WTC11 (cell line): ENCODE measurements around the gene BCL7B. TPM values are rescaled to one million over a fixed set of nuclear protein-coding genes. Genes with fewer than 3 reads are reported as not detected.
"Not testable (repeated sequence)": the region's sequence is repeated elsewhere in the genome, so short reads cannot be mapped to it uniquely, and the experiment has no call there.

Experiments used
- ATAC-seq: fragments of 200-7000 bp; cut with Tn5 transposase; 2 replicates; pipeline ENCODE4 v1.10.0; 2021; ENCODE audit warnings: mild to moderate bottlenecking, moderate library complexity
- CTCF ChIA-PET: fragments of 300-600 bp; sonication (Branson Sonifier 250); formaldehyde crosslinking; loops from one replicate; lab custom pipeline; 2021; ENCODE audit warnings: antibody characterized with exemption; lab: Charles Lee
- POLR2A ChIA-PET: fragments of 350-600 bp; sonication (Branson Sonifier 250); formaldehyde crosslinking; loops from one replicate; lab custom pipeline; 2021; ENCODE audit warnings: antibody characterized with exemption; lab: Charles Lee
- DNase-seq: peaks from one replicate; pipeline ENCODE4 v3.0.0; 2021; ENCODE audit warnings: low spot score
- H3K27ac Mint-ChIP-seq: 2 replicates; pipeline ENCODE4 v1.8.0; 2021; ENCODE audit warnings: mixed read lengths
- H3K27me3 Mint-ChIP-seq: 2 replicates; pipeline ENCODE4 v1.8.0; 2021; ENCODE audit warnings: low read depth, mild to moderate bottlenecking, moderate library complexity, mixed read lengths
- H3K36me3 Mint-ChIP-seq: 2 replicates; pipeline ENCODE4 v1.8.0; 2021; ENCODE audit warnings: mixed read lengths
- H3K4me1 Mint-ChIP-seq: 2 replicates; pipeline ENCODE4 v1.8.0; 2022; ENCODE audit warnings: mixed read lengths
- H3K4me3 Mint-ChIP-seq: 2 replicates; pipeline ENCODE4 v1.8.0; 2021; ENCODE audit warnings: mild to moderate bottlenecking, moderate library complexity, mixed read lengths
- H3K9me3 Mint-ChIP-seq: 2 replicates; pipeline ENCODE4 v1.8.0; 2021; ENCODE audit warnings: mixed read lengths
- AR ChIP-seq: fragments of 250-450 bp; sonication (Bioruptor Pico); IDR thresholded peaks from 2 replicates; pipeline ENCODE4 v1.9.0; 2021; ENCODE audit warnings: mild to moderate bottlenecking
- ATF2 ChIP-seq: sonication (generic); formaldehyde crosslinking; IDR thresholded peaks from 2 replicates; pipeline ENCODE4 v1.8.1; 2022; ENCODE audit warnings: low read depth, missing genetic modification reagents, borderline replicate concordance
- CBFB ChIP-seq: sonication (generic); formaldehyde crosslinking; IDR thresholded peaks from 2 replicates; pipeline ENCODE4 v1.8.1; 2022; ENCODE audit warnings: mild to moderate bottlenecking, low read depth, missing genetic modification reagents
- E2F1 ChIP-seq: sonication (generic); formaldehyde crosslinking; IDR thresholded peaks from 2 replicates; pipeline ENCODE4 v1.8.0; 2022; ENCODE audit warnings: mild to moderate bottlenecking, missing genetic modification reagents
- ESRRA ChIP-seq: sonication (generic); formaldehyde crosslinking; IDR thresholded peaks from 2 replicates; pipeline ENCODE4 v1.8.1; 2022; ENCODE audit warnings: mild to moderate bottlenecking, missing genetic modification reagents, borderline replicate concordance
- KAT7 ChIP-seq: sonication (generic); formaldehyde crosslinking; IDR thresholded peaks from 2 replicates; pipeline ENCODE4 v1.8.1; 2023; ENCODE audit warnings: missing genetic modification reagents, mild to moderate bottlenecking, borderline replicate concordance
- MLX ChIP-seq: sonication (generic); formaldehyde crosslinking; IDR thresholded peaks from 2 replicates; pipeline ENCODE4 v1.8.1; 2023; ENCODE audit warnings: mild to moderate bottlenecking, missing genetic modification reagents, moderate library complexity
- MXD4 ChIP-seq: fragments of 250-450 bp; sonication (Bioruptor Pico); IDR thresholded peaks from 2 replicates; pipeline ENCODE4 v1.8.0; 2021; ENCODE audit warnings: mild to moderate bottlenecking, moderate library complexity, borderline replicate concordance
- NFE2L1 ChIP-seq: sonication (generic); formaldehyde crosslinking; IDR thresholded peaks from 2 replicates; pipeline ENCODE4 v1.8.1; 2023; ENCODE audit warnings: missing genetic modification reagents
- NR3C1 ChIP-seq: sonication (generic); formaldehyde crosslinking; conservative IDR thresholded peaks from 2 replicates; pipeline ENCODE4 v1.8.1; 2023; ENCODE audit warnings: low read depth, mild to moderate bottlenecking, missing genetic modification reagents
- SOX15 ChIP-seq: fragments of 250-450 bp; sonication (Bioruptor Pico); IDR thresholded peaks from 2 replicates; pipeline ENCODE4 v1.9.0; 2021; ENCODE audit warnings: mild to moderate bottlenecking
- USF1 ChIP-seq: sonication (generic); formaldehyde crosslinking; IDR thresholded peaks from 2 replicates; pipeline ENCODE4 v1.8.0; 2022; ENCODE audit warnings: mild to moderate bottlenecking, missing genetic modification reagents
- ZNF138 ChIP-seq: sonication (generic); formaldehyde crosslinking; conservative IDR thresholded peaks from 2 replicates; pipeline ENCODE4 v1.8.1; 2022; ENCODE audit warnings: mild to moderate bottlenecking, moderate library complexity, missing genetic modification reagents
- ZNF263 ChIP-seq: sonication (generic); formaldehyde crosslinking; IDR thresholded peaks from 2 replicates; pipeline ENCODE4 v1.8.1; 2022; ENCODE audit warnings: low read depth, mild to moderate bottlenecking, moderate library complexity, missing genetic modification reagents
- ZNF532 ChIP-seq: fragments of 250-450 bp; sonication (Bioruptor Pico); IDR thresholded peaks from 2 replicates; pipeline ENCODE4 v1.9.0; 2021; ENCODE audit warnings: mild to moderate bottlenecking, borderline replicate concordance
- ZSCAN18 ChIP-seq: fragments of 250-450 bp; sonication (Bioruptor Pico); IDR thresholded peaks from 2 replicates; pipeline ENCODE4 v2.1.2; 2022; ENCODE audit warnings: mild to moderate bottlenecking, moderate library complexity
- total RNA-seq: library from RNA; stranded (reverse); gene quantifications from 3 replicates; pipeline ENCODE4 v1.2.3, GENCODE V29; 2021
- TF ChIP-seq, protein P1 (sequence below): fragments of 250-450 bp; sonication (Bioruptor Pico); IDR thresholded peaks from 2 replicates; pipeline ENCODE4 v1.9.0; 2021; ENCODE audit warnings: mild to moderate bottlenecking
- TF ChIP-seq, protein P2 (sequence below): sonication (generic); formaldehyde crosslinking; conservative IDR thresholded peaks from 2 replicates; pipeline ENCODE4 v1.8.1; 2023; ENCODE audit warnings: mild to moderate bottlenecking, low read depth, missing genetic modification reagents, moderate library complexity

The BCL7B gene
- total RNA-seq, 1 experiment from 2014 or later: 28.5 TPM

DNA sequence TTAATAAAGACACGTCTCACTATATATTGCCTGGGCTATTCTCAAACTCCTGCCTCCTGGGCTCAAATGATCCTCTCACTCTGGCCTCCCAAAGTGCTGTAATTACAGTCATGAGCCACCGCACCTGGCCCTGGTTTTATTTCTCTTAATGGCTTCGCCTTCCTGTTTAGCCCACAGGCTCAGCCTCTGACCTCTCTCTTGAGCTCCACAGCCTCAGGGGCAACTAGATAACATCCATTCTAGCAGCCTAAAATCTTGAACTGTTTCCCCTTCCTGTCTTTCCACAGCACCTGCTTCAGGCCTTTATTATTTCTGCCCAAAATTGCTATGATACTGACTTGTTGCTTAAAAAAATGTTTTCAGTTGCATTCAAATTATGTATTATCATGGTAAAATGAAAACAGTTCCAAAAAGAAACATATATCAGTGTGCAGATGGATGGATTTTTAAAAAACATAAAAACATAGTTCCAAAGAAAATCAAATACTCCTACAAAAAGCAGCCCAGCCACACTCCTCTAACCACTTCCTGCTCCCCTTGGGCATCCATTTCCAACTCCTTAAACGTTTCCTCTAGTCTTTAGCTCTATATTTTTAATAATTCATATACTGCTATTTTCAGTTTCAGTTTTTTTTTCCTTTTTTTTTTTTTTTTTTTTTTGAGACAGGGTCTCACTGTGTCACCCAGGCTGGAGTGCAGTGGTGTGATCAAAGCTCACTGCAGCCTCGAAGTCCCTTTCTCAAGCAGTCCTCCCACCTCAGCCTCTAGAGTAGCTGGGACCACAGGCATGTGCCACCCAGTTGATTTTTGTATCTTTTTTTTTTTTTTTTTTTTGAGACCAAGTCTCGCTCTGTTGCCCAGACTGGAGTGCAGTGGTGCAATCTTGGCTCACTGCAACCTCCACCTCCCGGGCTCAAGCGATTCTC, 30.3 kb downstream of the BCL7B start:
- no peaks in the 10 kb centered on the region for H3K27me3 Mint-ChIP-seq
- H3K36me3 Mint-ChIP-seq: no peaks in the 10 kb centered on the region
- DNase-seq (no peak), ATAC-seq (no peak)
- peaks cover 15% of the 10 kb centered on the region for H3K4me1 Mint-ChIP-seq
- no peaks in the 10 kb centered on the region for H3K9me3 Mint-ChIP-seq
- ChIA-PET POLR2A (no interaction called here), CTCF (no interaction called here)
- TF ChIP-seq USF1 (CRISPR knock-in tag) (no peak), ZNF138 (no peak), NFE2L1 (CRISPR knock-in tag) (no peak), SOX15 (no peak), ZNF263 (CRISPR knock-in tag) (no peak), ATF2 (CRISPR knock-in tag) (no peak), ZSCAN18 (no peak), MXD4 (CRISPR knock-in tag) (no peak), ESRRA (no peak), E2F1 (no peak), NR3C1 (no peak), MLX (no peak), ZNF532 (CRISPR knock-in tag) (no peak), AR (CRISPR knock-in tag) (no peak), KAT7 (no peak), CBFB (CRISPR knock-in tag) (no peak)
- TF ChIP-seq, protein P1, sequence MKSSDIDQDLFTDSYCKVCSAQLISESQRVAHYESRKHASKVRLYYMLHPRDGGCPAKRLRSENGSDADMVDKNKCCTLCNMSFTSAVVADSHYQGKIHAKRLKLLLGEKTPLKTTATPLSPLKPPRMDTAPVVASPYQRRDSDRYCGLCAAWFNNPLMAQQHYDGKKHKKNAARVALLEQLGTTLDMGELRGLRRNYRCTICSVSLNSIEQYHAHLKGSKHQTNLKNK (CRISPR knock-in tag): no peak
- TF ChIP-seq, protein P2, sequence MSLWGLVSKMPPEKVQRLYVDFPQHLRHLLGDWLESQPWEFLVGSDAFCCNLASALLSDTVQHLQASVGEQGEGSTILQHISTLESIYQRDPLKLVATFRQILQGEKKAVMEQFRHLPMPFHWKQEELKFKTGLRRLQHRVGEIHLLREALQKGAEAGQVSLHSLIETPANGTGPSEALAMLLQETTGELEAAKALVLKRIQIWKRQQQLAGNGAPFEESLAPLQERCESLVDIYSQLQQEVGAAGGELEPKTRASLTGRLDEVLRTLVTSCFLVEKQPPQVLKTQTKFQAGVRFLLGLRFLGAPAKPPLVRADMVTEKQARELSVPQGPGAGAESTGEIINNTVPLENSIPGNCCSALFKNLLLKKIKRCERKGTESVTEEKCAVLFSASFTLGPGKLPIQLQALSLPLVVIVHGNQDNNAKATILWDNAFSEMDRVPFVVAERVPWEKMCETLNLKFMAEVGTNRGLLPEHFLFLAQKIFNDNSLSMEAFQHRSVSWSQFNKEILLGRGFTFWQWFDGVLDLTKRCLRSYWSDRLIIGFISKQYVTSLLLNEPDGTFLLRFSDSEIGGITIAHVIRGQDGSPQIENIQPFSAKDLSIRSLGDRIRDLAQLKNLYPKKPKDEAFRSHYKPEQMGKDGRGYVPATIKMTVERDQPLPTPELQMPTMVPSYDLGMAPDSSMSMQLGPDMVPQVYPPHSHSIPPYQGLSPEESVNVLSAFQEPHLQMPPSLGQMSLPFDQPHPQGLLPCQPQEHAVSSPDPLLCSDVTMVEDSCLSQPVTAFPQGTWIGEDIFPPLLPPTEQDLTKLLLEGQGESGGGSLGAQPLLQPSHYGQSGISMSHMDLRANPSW: no peak
- no peak overlapping the region for H3K4me3 Mint-ChIP-seq
- H3K27ac Mint-ChIP-seq: peak overlapping the region; percentile 75

GRCh38 chr7:73526158-73526494, 31.4 kb downstream of the BCL7B start:
- H3K4me3 Mint-ChIP-seq, H3K27ac Mint-ChIP-seq, DNase-seq, ATAC-seq, CTCF ChIA-PET, H3K27me3 Mint-ChIP-seq, POLR2A ChIA-PET, H3K36me3 Mint-ChIP-seq, H3K9me3 Mint-ChIP-seq: not testable (repeated sequence)
- H3K4me1 Mint-ChIP-seq: peaks cover 15% of the 10 kb centered on the region
